HG03342 (cell line): Measurements from ENCODE around the gene PRXL2B.
"Not testable (repeated sequence)": the region's sequence is repeated elsewhere in the genome, so short reads cannot be mapped to it uniquely, and the experiment has no call there.

Experiments
- ATAC-seq: cut with Tn5 transposase; IDR thresholded peaks from one replicate; pipeline ENCODE4 v1.9.1; 2021; ENCODE audit warnings: mild to moderate bottlenecking, moderate library complexity; ENCODE audit not compliant: unreplicated experiment

Gene PRXL2B

DNA sequence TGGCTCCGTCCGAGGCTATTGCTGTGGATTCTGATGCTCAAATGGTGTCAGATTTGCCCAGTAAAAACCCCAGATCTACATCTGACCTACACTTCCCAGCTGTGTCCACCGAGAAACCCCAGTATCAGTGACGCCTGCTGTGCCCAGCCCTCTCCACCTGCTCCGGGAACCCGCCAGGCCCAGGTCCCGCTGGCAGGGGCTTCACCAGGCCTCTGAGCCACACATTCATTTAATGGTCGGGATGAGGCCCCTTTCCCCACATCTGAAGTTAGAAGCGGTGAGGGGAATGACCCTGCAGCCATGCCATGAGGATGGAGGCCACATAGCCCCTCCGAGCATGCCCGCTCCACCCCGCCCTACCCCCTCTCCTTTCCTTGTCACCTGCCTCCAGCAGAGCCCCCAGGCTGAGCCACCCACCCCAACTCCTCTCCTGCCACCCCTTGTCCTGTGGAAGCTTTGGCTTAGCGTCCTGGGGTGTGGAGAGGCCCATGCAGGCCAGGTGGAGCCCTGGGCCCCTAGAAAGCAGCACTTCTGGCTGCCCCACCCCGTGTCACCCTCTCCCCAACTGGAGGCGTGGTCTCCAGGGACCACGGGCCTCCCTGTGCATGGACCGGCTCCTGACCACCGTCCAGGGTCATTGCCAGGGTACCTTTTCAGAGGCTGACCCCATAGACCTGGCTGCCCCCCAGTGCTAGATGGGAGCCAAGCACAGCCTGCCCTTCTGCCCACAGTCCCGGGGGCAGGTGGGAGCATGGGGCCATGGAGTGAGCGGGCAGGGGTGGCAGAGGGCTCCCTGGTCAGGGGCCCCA, 22.4 kb upstream of the PRXL2B start:
- no peak for ATAC-seq

DNA sequence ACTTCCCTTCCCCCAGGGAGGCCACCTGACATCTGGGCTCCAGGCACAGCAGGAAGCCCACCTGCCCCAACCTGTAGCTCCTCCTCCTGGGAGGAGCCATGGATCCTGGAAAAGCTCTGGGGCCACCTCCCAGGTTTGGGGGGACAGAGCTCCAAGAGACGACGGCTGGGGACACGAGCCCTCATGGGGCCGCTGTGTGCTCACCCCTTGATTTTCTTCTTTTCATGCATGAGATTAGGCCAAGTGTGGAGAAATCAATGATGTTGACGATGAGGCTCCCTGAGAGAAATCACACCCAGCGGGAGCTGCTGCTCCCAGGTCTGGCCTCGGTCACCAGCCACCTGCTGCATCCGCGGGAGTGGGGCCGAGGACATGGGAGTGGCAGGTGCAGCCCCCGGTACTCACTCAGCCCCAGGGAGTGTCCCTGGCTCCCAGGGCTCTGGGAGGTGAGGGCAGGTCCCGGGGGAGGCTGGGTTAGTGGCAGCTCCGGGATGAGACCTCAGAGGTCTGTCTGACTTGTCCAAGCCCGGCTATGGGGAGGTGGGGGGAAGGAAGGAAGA, 21.7 kb upstream of the PRXL2B start:
- ATAC-seq = no peak

DNA sequence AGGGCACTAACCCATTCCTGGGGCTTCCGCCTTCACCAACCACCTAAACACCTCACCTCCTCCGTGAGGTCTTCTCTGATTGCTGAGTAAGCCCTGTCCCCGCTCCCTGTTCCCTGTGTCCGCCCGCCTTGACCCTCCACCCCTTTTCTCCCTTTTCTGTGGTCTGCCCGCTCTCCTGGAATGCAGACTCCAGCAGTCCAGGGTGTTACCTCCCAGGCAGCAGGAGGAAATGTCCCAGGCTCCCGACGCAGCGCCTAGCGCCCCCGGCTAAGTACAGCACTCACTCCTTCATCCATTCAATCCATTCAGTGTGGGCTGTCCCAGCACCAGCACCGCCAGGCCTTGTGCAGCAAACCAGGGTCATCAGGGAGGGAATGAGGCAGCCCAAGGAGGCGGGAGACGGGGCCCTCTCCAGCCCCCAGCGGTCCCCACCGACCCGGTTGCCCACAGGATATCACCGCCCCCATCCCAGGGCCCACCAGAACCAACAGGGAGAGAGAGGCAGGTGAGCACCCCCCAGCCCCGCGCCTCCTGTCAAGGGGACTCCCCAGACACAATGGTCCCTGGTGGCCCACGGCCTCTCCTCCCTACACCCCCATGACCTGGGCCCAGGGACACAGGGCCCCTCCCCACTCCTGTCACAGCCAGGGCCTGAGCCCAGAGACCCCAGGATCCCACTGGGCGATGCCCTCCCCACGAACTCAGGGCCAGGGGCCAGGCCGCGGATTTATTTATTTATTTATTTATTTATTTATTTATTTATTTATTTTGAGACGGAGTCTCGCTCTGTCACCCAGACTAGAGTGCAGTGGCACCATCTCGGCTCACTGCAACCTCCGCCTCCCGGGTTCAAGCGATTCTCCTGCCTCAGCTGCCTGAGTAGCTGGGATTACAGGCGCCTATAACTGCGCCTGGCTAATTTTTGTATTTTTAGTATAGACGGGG, 20.2 kb upstream of the PRXL2B start:
- no peak for ATAC-seq

DNA sequence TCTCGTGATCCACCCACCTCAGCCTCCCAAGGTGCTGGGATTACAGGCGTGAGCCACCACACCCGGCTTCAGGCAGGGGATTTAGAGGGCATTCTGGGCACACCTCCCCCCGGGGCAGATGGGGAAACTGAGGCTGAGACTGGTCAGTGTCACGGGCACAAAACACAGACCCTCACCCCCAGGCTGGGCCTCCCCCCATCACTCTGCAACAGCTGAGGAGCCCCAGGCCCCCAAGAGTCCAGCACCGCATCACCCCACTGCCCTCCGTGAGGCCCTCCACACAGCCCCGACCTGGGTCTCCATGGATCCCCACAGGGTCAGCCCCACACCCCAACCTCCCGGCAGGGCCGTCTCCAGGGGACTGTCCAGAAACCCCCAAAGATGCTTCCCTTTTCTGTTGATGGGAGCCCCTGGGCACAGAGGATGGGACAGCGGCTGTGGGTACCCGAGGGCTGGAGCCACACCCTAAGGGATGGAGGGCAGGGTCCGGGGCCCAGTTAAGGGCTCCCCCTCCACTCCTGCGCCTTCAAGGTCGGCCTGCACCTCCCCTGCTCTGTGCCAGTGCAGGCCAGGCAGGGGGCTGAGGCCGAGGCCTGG, 19.4 kb upstream of the PRXL2B start:
- ATAC-seq = no peak

DNA sequence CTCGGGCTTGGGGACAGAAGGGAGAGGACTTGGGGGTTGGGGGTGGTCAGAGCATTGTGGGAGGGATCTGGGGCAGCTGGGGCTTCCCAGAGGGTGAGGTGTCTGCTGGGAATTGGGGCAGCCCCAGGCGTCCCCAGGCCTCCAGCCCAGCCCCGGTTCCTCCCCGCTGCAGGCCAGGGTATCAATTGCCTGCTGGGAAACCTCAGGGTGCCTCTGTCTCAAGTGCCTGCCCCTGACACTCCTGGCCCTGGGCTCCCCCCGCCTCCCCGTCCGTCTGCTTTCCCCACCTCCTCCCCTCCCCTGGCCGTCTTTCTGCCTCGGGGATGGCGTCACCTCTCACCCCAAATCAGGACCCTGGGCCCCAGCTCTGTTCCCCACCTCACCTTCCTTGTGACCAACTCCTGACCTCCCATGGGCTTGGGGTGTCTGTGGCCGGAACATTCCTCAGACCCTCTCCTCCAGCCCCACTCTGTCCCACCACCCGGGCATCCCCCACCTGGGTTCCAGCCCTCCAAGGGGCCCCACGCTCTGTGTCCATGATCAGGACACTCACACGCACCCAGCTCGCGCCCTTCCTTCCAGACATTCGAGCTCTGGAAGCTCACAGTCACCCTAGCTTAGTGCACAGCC, 18.3 kb upstream of the PRXL2B start:
- ATAC-seq = not testable (repeated sequence)

DNA sequence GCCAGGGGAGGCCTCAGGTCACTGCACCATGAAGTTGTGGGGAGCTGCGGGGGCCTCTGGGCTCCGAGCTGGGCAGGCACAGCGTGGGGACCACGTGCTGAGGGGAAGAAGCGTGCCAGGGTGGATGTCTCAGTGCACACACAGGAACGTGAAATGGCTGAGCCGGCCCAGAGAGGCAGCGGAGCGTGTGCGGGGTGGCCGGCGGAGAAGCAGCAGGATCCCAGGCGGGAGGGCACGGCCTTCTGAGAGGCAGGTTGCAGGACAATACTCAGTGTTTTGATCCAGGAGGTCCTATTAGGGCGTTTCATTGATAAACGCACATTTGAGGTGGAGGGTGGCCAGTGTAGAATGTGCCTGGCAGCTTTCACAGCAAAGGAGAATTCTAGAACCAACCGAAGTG, 17.5 kb upstream of the PRXL2B start:
- no peak for ATAC-seq

DNA sequence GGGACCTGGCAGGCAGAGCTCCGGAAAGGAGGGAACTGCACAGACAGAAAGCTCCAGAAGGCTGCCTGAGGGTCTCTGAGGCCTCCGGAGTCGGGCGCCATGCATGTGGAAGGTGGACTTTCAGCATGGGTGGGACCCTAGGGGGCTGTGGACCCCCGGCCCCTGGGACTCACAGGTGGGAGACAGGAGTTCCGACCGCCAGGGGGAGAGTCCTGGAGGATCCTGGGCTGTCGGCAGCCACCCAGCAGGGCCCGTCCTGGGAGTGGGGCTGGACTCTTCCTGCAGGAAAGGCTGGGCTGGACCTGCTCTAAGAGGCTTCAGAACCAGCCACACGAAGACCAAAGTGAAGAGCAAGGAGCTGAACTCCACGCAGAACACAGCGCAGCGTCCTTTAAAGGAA, 16.9 kb upstream of the PRXL2B start:
- not testable (repeated sequence) for ATAC-seq

DNA sequence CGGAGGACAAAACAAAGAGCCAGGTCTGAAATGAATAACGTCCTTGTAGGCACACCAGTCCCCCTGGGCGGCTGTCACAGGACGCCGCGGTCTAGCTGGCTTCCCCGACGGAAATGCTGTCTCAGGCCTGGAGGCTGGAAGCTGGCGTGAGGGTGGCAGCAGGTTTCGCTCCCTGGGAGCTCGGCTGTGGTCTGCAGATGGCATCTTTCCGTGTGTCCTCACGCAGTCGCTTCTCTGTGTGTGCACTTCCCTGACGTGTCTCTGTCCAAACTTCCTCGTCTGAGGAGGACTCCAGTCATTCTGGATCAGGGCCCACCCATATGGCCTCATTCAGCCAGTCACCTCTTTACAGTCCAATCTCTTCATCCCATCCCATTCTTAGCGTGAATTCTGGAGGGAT, 16.2 kb upstream of the PRXL2B start:
- ATAC-seq = no peak

DNA sequence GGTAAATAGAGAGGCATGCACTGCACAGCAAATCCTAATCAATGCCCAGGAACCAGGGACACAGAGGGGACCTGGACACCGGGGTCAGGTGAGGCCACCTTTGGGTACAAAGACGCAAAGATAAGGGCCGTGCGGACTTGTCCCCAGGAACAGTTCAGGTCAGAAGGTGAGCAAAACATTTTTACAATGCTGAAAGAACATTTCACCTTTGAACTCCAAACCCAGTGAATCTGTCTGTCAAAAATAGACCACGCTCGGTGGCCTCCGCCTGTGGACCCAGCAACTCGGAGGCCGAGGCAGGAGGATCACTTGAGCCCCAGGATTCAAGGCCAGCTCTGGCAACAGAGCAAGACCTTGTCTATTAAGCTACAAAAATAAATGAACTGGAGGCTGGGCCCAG, 15.2 kb upstream of the PRXL2B start:
- ATAC-seq = no peak

DNA sequence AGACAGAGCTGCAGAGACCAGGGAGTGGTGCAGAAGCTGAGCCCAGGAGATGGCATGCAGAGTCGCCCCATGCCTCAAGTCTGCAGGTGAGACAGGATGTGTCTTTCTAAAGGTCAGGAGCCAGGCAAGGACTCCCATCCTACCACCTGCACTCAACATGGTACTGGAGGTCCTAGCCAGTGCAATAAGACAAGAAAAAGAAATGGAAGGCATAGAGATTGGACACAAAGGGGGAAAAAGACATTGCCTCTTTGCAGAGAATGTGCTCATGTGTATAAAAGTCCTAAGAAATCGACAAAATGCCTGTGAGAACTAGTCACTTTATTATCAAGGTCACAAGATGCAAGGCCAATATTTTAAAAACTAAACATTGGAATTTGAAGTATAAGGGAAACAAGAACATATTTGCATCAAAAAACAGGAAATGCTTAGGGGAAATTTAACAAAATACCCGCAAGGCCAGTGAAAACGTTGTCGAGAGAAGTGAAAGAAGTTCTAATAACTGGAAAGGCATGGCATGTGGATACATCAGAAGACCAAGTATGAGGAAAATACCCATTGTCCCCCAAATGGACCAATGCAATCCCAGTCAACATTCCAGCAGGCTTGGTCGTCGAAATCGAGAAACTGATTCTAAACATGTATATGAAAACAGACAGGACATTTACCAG, 13.2 kb upstream of the PRXL2B start:
- ATAC-seq = no peak

DNA sequence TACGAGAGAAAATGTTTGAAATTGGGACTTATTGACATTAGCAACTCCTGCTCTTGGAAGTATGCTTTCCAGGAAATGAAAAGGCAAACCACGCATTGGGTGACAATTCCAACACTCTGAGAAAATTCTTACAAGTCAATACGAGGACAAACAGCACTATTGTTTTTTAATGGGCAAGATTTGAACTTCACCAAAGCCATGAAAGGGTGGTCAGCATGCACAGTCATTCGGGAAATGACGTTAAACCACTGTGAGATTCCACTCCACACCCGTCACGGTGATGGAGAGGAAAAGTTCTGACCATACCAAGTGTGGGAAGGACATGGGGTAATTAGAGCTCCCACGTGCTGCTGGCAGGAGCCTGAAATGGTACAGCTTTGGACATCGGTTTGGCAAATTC, 12.2 kb upstream of the PRXL2B start:
- no peak for ATAC-seq

DNA sequence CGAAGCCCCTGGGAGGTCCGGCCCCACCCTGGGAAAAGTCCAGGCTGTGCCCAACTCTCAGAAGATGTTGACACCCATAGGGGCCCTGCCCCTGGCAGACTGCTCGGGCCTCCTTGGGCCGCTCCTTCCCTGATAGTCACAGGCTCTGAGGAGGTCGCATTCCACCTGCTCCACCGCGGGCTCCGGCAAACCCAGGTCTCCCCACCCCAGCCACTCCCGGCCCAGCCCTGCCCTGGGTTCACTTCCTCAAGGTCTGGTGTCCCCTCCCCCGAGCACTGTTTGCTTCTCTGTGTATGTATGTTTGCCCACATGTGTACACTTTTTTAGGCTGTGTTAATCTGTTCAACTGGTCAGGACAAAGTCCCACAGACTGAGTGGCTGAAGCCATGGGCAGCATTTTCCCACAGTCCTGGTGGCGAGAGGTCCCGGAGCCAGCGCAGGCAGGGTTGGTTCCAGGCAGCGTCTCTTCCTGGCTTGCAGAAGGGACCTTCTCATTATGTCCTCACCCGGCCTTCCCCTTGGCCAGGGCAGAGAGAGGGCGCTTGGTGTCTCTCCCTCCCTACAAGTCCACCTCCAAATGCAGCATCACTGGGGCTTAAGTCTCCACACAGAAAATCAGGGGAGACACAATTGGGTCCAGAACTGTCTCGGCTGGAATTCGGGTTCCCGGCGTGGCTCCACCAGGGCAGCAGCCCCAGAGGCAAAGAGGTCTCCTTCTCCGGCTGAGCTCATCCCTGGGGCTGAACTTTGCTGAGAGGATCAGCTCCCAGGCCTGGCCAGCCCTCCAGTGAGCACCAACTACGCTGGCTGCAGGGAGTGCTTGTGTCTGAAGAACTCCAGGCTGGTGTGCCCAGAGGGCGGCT, 10.5 kb upstream of the PRXL2B start:
- ATAC-seq = no peak

DNA sequence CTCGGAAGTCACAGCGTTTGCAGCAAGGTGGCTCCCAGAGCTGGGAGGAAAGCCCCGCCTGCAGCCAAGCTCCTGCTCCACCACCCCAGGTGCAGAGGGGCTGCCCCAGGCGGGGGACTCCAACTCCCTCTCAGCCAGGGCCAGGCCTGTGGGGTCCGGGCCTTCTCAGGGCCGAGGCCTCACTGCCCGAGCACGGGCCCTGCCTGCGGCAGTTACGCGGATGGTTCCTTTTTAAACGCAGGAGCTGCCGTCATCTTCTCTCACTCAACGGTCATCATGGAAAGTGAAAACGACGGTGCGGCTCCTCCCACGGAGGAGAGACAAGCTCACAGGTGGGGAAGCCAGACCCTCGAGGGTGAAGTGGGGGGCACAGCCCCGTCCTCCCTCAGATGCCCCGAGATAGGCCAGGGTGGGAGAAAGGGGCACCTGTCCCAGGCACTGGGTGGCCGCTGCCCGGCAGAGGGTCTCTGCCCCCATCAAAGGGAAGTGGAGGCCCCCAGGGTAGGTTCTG, 9.0 kb upstream of the PRXL2B start:
- peak; percentile 35 for ATAC-seq

DNA sequence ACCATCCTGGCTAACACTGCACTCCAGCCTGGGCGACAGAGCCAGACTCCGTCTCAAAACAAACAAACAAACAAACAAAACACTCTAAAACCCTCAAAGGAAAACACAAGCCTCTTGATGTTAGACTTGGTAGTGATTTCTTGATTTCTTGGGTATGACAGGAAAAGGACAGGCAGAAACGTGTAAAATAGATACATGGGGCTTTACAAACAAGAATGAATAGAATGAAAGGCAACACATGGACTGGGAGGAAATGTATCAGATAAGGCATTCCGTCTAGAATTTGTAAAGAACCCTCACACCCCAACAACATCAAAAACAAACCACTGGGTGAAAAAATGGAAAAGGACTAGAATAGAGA, 7.8 kb upstream of the PRXL2B start:
- no peak for ATAC-seq

DNA sequence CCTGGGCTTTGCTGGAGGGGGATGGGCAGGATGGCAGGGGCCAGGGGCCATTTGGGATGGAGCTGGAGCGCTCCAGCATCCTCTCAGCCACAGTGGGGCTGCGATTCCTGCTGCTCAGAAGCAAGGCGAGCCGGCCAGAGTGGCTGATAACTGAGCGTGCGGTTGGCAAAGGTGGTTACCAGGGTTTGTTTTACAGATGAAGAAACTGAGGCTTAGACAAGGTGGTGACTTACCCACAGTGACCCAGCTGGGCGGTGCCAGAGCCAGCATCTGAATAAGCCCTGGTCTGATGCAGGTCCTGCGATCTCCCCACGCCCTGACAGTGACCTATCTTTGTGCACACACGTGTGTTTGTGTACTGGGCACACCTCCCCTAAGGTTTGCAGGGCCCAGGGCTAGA, 5.9 kb upstream of the PRXL2B start:
- ATAC-seq = no peak

DNA sequence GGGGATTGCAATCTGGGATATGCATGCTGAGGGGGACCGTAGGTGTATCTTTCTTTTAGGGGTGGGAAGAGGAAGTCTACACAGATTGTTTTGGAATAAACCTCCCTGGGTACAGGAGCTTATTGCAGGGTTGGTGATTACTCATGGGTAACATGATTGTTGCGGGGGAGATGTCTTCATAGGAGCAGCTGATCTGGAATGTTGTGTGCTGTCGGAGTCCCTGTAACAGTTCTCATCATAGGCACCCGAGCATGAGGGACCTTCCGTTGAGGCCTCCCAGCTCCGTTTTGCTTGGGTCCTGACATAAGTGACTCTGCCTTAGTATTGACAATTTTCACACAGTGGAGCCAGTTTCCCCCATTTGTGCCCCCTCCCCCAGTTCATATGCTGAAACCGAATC, 4.2 kb upstream of the PRXL2B start:
- no peak for ATAC-seq

DNA sequence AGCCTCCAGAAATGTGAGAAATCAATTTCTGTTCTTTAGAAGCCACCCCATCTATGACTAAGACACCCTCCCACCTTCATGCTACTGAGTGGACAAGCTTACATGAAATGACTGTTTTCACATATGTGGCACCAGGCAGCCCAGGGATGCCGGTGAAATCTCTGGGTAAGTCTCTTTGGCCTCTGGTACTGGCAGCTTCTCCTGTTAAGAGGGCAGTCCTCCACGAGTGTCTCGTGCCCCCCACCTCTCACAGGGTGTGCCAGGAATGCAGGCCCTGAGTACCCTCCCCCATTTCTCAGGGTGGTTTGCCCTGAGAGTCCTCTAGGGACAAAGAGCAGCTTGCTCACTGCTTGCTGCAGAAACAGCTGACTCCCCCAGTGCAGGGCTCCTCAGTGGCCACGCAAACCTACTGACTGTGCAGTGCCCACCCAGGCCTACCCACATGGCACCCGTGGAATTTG, 3.2 kb upstream of the PRXL2B start:
- ATAC-seq = no peak

DNA sequence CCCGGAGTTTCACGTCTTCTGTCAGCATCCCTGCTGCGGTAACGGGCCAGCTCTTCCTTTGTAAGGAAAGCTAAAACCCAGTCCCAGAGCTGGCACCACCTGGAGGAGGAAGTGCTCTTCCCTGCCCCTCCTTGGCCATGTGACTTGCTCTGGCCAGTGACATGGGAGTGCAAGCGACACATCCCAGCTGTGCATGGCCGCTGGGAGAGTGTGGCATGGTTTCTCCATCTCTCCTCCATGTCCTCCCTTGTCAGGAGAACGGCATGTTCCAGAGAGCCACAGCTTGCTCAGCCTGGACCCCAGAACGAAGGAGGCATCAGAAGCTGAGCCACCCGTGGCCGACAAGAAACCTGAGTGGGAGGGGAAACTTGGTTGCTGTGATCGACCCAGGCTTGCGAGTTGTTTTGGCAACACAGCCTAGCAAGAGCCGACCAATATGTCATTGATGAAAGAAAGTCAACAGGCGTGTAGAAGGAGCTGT, 2.7 kb upstream of the PRXL2B start:
- no peak for ATAC-seq
